Activated CD8-positive, alpha-beta memory T cell treated with anti-CD3 and anti-CD28 coated beads for 36 hours (primary cell): ENCODE data around the gene CERKL. TPM values are rescaled to one million over a fixed set of nuclear protein-coding genes. Genes with fewer than 3 reads are reported as not detected.
"Not testable (repeated sequence)": the region's sequence is repeated elsewhere in the genome, so short reads cannot be mapped to it uniquely, and the experiment has no call there.

Source experiments
- CTCF ChIA-PET: fragments of 350-600 bp; sonication (Branson Sonifier 250); formaldehyde crosslinking; loops from one replicate; lab custom pipeline; 2021; ENCODE audit warnings: antibody characterized with exemption; lab: Charles Lee
- POLR2A ChIA-PET: fragments of 350-600 bp; sonication (Branson Sonifier 250); formaldehyde crosslinking; loops from one replicate; lab custom pipeline; 2021; ENCODE audit warnings: antibody characterized with exemption; lab: Charles Lee
- total RNA-seq, 2 experiments: library from RNA; stranded (reverse); gene quantifications; one replicate each; pipeline ENCODE4 v1.2.3, GENCODE V29; 2021

CERKL gene
- total RNA-seq: not detected

- CTCF ChIA-PET: interaction anchor here (1.5 kb wide), 1 partner anchor 21 kb away, joined by 4 read pairs; no protein-coding TSS in a partner anchor
Measured at GRCh38 chr2:181656450-181657291, at the start of gene CERKL. TSS of gene CERKL (minus strand) at chr2:181657105. CDS start at chr2:181657006, 99 bp downstream.

GRCh38 chr2:181702519-181702918 is 45.6 kb upstream of the CERKL start:
- POLR2A ChIA-PET, CTCF ChIA-PET: not testable (repeated sequence)

More at GRCh38 chr2:181656450-181657291, at the start of gene CERKL:
- POLR2A ChIA-PET: no interaction called here

- POLR2A ChIA-PET: no interaction called here
- CTCF ChIA-PET: no interaction called here
Measured at GRCh38 chr2:181698223-181698622, 41.3 kb upstream of the CERKL start.

GRCh38 chr2:181697571-181697970 is 40.7 kb upstream of the CERKL start:
- CTCF ChIA-PET: no interaction called here

GRCh38 chr2:181697126-181697525 is 40.2 kb upstream of the CERKL start:
- ChIA-PET POLR2A (no interaction called here), CTCF (no interaction called here)

More at GRCh38 chr2:181697571-181697970, 40.7 kb upstream of the CERKL start:
- POLR2A ChIA-PET: no interaction called here

GRCh38 chr2:181694271-181694670 is 37.4 kb upstream of the CERKL start:
- CTCF ChIA-PET: no interaction called here
- POLR2A ChIA-PET: no interaction called here

- ChIA-PET CTCF (no interaction called here), POLR2A (no interaction called here)
Measured at GRCh38 chr2:181690860-181691259, 34.0 kb upstream of the CERKL start.

GRCh38 chr2:181686576-181687185 is 29.8 kb upstream of the CERKL start:
- POLR2A ChIA-PET: no interaction called here
- CTCF ChIA-PET: no interaction called here

- ChIA-PET POLR2A (no interaction called here), CTCF (no interaction called here)
Measured at GRCh38 chr2:181685150-181685688, 28.3 kb upstream of the CERKL start.

GRCh38 chr2:181684454-181685149 is 27.7 kb upstream of the CERKL start:
- CTCF ChIA-PET: no interaction called here
- POLR2A ChIA-PET: no interaction called here

- ChIA-PET CTCF (interaction anchor here (0.8 kb wide), 1 partner anchor 14 kb away, joined by 3 read pairs; no protein-coding TSS in a partner anchor), POLR2A (no interaction called here)
Measured at GRCh38 chr2:181683518-181684453, 26.9 kb upstream of the CERKL start.

GRCh38 chr2:181682795-181683517 is 26.1 kb upstream of the CERKL start:
- POLR2A ChIA-PET: no interaction called here
- CTCF ChIA-PET: interaction anchor here (0.8 kb wide), 1 partner anchor 13 kb away, joined by 3 read pairs; no protein-coding TSS in a partner anchor

GRCh38 chr2:181682026-181682789 is 25.3 kb upstream of the CERKL start:
- POLR2A ChIA-PET: no interaction called here
- CTCF ChIA-PET: no interaction called here

GRCh38 chr2:181680937-181681811 is 24.3 kb upstream of the CERKL start:
- ChIA-PET CTCF (no interaction called here), POLR2A (no interaction called here)

- CTCF ChIA-PET: no interaction called here
- POLR2A ChIA-PET: no interaction called here
Measured at GRCh38 chr2:181680055-181680936, 23.4 kb upstream of the CERKL start, which contains the start of gene NEUROD1. TSS of gene NEUROD1 (minus strand) at chr2:181680517. CDS start at chr2:181678860, 1,657 bp downstream.
